GM21367 (cell line): Measurements from ENCODE around the gene GPR3.
"Not testable (repeated sequence)": the region's sequence is repeated elsewhere in the genome, so short reads cannot be mapped to it uniquely, and the experiment has no call there.

ENCODE experiments used
- ATAC-seq: cut with Tn5 transposase; IDR thresholded peaks from one replicate; pipeline ENCODE4 v1.9.1; 2021; ENCODE audit not compliant: unreplicated experiment

GPR3 gene

GRCh38 chr1:27398405-27399149, 6.2 kb downstream of the GPR3 start:
- ATAC-seq = no peak

- ATAC-seq = no peak
Observed at GRCh38 chr1:27399251-27400025, 7.0 kb downstream of the GPR3 start.

- ATAC-seq = no peak
Observed at GRCh38 chr1:27400082-27400962, 7.9 kb downstream of the GPR3 start.

DNA sequence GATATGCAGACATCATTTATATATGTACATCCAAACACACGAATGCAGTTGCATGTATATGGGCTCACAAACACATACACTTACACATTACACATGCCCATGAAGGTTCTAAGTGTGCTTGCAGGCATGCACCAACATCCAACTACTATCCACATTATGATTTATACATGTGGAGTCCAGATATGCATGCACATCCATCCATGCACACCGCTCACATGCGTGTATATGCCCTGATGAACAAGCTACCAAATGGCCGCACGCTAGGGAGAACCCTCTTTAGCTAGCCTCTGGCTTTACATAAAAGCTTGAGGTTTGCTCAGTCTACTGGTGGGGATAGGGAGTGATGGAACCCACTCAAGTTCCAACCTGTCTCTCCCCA, 8.5 kb downstream of the GPR3 start:
- no peak for ATAC-seq

DNA sequence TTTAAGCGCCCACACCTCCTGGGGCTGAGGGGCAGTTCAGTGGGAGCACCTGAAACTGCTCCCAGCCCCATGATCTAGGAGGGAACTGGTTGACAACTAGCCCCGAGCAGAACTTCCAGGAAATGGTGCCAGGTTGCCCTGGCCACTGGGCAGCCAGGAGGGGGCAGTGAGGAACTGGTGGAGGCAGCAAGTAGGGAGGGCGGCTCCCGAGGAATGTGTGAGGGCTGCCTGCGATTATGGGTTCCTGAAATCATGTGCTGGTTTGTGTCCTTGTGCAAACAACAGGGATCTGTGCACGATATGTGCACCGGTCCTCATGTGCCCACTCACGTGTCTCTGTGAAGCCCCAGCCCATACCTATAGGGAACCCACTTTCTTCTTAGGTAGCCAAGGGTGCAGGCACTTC, 9.9 kb downstream of the GPR3 start:
- no peak for ATAC-seq

DNA sequence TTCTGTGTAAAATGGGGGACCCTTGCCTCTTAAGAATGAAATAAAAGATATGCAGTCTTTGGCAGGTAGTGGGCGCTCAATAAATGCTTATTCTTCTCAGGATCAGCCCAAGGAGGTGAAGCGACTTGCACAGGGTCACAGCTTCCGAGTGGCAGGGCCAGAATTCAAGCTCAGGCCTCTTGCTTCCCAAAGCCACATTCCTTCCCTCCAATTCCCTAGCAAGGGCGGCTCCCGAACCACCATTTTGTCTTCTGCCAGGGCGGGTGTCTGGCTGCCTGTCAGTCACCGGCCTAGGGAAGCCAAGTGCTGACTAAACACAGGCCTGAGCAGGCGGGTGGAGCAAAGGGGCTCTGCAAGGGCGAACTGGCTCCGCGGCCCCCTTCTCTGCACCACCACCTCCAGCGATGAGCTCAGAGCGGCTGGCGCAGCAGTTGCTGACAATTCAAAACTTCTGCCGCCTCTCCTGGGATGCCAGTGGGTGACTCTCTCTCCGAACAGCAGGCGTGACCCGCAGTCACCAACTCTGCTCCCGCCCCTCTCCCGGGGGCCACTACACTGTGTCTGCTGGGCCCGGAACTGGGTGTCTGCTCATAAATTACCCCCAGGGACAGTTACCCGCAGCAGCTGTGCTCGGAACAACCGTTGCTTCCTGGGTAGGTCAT, 10.8 kb downstream of the GPR3 start:
- ATAC-seq = no peak

- ATAC-seq = no peak
Observed at GRCh38 chr1:27403931-27404330, 11.5 kb downstream of the GPR3 start.

- no peak for ATAC-seq
Observed at GRCh38 chr1:27405074-27405473, 12.7 kb downstream of the GPR3 start.

- ATAC-seq = not testable (repeated sequence)
Observed at GRCh38 chr1:27405598-27406361, 13.4 kb downstream of the GPR3 start.

DNA sequence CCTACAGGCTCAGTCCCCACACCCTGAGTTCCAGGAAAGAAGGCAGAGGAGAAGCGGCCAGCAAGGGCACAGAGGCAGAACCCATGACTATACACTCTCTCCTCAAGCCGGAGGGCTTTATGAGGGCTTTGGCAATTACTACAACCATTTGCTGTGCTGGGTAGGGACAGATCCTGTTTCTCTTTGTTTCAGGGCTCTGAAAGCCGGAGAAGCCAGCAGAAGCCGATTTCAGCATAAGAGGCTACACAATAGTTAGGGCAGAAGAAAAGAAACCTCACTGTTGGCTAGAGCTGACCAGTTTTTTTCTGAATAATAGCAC, 13.9 kb downstream of the GPR3 start:
- ATAC-seq = no peak

DNA sequence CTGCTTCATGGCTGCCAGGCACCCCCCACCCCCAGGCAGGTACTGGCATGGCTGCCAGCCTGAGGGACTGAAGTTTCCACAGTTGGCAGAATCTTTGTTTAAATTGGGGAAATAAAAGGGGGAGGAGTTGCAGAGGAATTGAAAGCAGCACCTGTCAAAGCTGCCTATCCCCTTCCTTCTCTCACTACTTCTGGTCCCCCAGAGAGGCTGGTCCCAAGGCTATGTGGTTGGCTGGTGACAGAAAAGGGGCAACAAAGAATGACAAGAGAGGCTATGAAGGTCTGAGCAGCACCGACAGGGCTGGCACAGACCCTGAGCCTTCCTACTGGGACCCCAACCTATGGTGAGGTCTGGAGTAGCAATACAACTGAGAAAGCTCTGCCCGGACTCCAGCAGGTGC, 14.4 kb downstream of the GPR3 start:
- not testable (repeated sequence) for ATAC-seq

GRCh38 chr1:27408151-27408550, 15.7 kb downstream of the GPR3 start:
- no peak for ATAC-seq

DNA sequence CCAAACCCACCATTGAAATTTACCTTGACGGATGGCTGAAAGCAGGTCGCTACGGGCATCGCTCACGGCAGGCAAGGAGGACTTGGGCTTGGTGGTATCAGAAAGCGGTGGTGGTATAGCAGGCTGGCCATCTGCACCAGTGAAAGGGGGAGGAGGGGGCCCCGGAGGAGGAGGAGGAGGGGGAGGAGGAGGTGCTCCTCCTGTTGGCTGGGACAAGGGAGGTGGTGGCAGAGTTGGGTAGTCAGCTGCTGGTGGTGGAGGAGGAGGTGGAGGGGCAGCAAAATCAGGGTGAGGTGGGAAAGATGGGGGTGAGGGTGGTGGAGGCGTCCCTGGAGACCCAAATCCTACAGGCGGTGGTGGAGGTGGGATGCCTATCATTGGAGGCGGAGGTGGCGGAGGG, 17.2 kb downstream of the GPR3 start:
- no peak for ATAC-seq

DNA sequence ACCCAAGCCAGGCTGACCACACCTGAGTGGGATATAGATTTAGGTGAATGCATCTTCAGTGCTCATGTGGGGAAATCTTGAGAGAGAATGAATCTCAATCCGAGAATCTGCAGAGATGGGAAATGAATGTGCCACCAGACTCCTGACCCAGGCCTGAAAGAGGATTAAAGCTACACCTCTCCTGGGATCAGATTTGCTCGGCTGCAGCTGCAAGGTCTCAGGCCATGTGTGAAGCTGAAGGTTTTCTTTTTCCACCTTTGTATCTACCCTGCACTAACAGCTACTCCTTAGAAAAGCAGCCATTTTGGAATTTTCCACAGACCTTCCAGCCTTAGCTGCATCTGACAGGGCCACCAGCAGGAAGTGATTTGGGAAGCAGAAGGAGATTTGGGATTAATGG, 18.3 kb downstream of the GPR3 start:
- ATAC-seq = no peak

GRCh38 chr1:27412502-27412901, 20.1 kb downstream of the GPR3 start:
- no peak for ATAC-seq

DNA sequence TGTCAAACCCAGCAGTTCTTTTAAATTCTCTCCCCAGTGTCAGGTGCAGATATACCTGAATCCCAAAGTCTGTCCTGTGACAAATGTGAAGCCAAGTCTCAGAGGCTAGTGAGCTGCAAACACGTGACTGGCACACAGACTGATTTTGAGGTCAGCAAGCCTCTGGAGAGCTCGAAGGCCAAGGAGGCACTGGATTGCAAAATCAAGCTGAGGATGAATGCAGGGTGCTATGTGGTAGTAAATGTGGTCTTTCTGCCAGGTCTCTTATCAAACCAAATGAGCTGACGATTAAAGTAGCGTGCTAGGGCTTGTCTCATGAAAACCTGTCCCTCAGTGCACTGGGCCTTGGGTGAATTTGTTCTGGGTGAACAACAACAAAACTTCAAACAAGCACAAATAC, 20.6 kb downstream of the GPR3 start:
- ATAC-seq = no peak

- ATAC-seq = no peak
Observed at GRCh38 chr1:27414091-27414490, 21.7 kb downstream of the GPR3 start.

DNA sequence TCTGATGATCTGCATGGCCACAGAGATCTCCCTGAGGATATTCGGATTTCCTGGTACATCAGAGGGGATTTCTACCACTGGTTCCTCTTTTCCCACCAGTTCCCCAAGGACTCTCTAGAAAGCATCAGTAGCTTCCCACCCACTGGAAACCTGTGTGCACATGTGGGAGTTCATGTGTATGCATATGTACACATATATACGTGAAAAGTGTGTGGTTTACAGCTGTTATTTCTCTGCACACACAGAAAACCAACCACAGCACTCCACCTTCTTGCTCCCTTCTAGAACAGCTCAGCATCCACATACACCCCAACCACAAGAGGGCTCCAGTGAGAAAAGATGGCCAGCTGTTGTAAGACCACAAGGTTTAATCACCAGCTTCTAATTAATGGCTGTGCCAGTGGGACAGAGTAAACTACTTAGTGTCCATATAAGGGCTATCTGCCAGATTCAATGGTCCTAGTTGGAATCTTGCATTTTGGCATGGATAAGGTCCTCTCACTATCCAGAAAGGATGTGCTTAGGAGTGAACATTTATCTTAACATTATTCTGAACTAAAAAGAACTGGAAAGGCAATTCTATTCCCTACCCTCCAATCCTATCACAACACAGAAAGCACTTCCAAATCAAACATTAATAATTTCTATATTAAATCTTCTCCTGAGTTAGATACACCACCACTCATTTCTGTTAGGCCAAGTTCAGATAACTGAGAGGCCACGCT, 24.1 kb downstream of the GPR3 start:
- no peak for ATAC-seq

DNA sequence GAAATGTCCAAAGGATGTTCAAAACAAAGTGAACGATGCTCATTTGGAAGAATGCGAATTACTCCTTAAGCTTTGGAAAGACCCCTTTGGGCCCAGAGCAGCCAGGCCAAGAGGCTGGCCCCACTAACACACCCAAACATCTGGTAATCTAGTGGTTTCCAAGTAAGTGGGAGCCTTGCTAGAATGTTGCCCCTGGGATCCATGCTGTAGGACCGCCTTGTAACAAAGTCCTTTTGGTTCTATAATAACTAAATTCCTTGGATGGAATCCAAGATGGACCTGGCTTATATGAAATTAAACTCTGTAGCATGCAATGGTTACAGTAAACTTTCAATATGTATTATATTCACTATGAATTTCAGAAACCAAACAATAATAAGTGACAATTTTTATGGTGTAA, 25.3 kb downstream of the GPR3 start:
- ATAC-seq = no peak
